Osteocyte (in vitro differentiated cells): ENCODE measurements around the gene EXOC6B. TPM values are rescaled to one million over a fixed set of nuclear protein-coding genes. Genes with fewer than 3 reads are reported as not detected.
"Not testable (repeated sequence)": the region's sequence is repeated elsewhere in the genome, so short reads cannot be mapped to it uniquely, and the experiment has no call there.

ENCODE experiments used
- DNase-seq: peaks from one replicate; pipeline ENCODE4 v3.0.0; 2021; ENCODE audit warnings: mixed read lengths; ENCODE audit not compliant: unreplicated experiment; ENCODE audit errors: extremely low spot score
- H3K27ac Mint-ChIP-seq: one replicate; pipeline ENCODE4 v1.8.0; 2021; ENCODE audit warnings: mild to moderate bottlenecking, mixed read lengths; ENCODE audit not compliant: unreplicated experiment
- H3K27me3 Mint-ChIP-seq: one replicate; pipeline ENCODE4 v1.8.0; 2021; ENCODE audit warnings: mixed read lengths; ENCODE audit not compliant: unreplicated experiment
- H3K36me3 Mint-ChIP-seq: one replicate; pipeline ENCODE4 v1.8.0; 2021; ENCODE audit warnings: mixed read lengths; ENCODE audit not compliant: unreplicated experiment
- H3K4me1 Mint-ChIP-seq: one replicate; pipeline ENCODE4 v1.8.0; 2021; ENCODE audit warnings: mixed read lengths; ENCODE audit not compliant: unreplicated experiment
- H3K4me3 Mint-ChIP-seq: one replicate; pipeline ENCODE4 v1.8.0; 2021; ENCODE audit warnings: mild to moderate bottlenecking, moderate library complexity, mixed read lengths; ENCODE audit not compliant: unreplicated experiment
- H3K9me3 Mint-ChIP-seq: one replicate; pipeline ENCODE4 v1.8.0; 2021; ENCODE audit warnings: mixed read lengths; ENCODE audit not compliant: unreplicated experiment
- total RNA-seq: library from RNA; stranded (reverse); gene quantifications from 2 replicates; pipeline ENCODE4 v1.2.1, GENCODE V29; 2021
- TF ChIP-seq, protein P1 (sequence below): fragments of 200-600 bp; sonication (generic); IDR thresholded peaks from 2 replicates; pipeline ENCODE4 v1.5.0; 2021; ENCODE audit warnings: antibody characterized with exemption, mild to moderate bottlenecking, moderate library complexity

EXOC6B gene
- total RNA-seq, 1 donor from 2014 or later = 33.8 TPM

DNA sequence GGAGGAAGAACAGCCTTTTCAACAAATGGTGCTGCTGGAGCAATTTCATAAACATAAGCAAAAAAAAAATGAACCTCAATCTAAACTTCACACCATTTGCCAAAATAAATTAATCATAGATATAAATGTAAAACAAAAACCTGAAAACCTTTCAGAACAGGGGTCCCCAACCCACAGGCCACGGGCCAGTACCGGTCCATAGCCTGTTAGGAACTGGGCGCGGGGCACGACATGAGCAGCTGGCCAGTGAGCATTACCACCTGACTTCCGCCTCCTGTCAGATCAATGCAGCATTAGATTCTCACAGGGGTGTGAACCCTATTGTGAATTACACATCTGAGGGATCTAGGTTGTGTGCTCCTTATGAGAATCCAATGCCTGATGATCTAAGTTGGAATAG, 176.0 kb downstream of the EXOC6B start:
- H3K4me1 Mint-ChIP-seq = peaks cover 8% of the 10 kb centered on the region
- H3K4me3 Mint-ChIP-seq = no peak overlapping the region
- H3K27me3 Mint-ChIP-seq = no peaks in the 10 kb centered on the region
- H3K9me3 Mint-ChIP-seq = peaks cover 15% of the 10 kb centered on the region
- TF ChIP-seq, protein P1, sequence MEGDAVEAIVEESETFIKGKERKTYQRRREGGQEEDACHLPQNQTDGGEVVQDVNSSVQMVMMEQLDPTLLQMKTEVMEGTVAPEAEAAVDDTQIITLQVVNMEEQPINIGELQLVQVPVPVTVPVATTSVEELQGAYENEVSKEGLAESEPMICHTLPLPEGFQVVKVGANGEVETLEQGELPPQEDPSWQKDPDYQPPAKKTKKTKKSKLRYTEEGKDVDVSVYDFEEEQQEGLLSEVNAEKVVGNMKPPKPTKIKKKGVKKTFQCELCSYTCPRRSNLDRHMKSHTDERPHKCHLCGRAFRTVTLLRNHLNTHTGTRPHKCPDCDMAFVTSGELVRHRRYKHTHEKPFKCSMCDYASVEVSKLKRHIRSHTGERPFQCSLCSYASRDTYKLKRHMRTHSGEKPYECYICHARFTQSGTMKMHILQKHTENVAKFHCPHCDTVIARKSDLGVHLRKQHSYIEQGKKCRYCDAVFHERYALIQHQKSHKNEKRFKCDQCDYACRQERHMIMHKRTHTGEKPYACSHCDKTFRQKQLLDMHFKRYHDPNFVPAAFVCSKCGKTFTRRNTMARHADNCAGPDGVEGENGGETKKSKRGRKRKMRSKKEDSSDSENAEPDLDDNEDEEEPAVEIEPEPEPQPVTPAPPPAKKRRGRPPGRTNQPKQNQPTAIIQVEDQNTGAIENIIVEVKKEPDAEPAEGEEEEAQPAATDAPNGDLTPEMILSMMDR = no peak
- H3K36me3 Mint-ChIP-seq = peaks cover 6% of the 10 kb centered on the region
- H3K27ac Mint-ChIP-seq = no peak overlapping the region
- DNase-seq = no peak

DNA sequence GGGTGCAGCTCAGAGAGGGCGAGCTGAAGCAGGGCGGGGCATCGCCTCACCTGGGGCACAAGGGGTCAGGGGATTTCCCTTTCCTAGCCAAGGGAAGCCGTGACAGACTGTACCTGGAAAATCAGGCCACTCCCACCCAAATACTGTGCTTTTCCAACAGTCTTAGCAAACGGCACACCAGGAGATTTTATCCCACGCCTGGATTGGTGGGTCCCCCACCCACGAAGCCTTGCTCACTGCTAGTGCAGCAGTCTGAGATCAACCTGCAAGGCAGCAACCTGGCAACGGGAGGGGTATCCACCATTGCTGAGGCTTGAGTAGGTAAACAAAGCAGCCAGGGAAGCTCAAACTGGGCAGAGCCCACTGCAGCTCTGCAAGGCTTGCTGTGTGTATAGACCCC, 184.6 kb downstream of the EXOC6B start:
- Mint-ChIP-seq H3K36me3 (peaks cover 14% of the 10 kb centered on the region), H3K9me3 (peaks cover 21% of the 10 kb centered on the region)
- DNase-seq, H3K27ac Mint-ChIP-seq, H3K4me3 Mint-ChIP-seq, H3K27me3 Mint-ChIP-seq, H3K4me1 Mint-ChIP-seq: not testable (repeated sequence)

DNA sequence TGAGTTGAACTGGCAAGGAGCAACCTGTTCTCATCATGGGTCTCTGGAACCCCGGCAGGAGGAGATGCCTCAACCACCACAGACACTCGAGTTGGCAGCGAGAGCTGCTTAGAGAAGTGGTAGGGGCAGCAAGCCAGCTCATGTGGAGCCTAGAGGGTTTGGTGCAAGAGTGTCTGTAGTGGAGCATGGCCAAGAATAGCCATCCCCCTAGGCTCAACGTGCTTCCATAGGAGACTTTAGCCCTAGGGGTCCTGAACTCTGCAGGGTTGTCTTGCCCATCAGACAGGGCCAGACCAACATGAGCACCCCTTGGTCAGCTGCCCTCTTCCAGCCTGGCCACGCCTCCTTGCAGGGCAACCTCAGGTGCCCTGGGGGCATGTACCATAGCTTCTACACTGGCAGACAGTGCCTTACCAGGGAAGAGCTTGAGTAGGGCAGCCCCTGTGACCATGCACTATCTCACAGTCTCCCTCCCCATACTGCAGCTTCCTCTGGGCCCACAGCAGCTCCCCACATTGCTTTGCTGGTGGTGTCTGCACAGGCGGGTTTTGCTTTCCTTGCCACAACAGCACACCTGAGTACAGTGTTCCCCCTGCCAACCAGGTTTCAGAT, 187.1 kb downstream of the EXOC6B start:
- H3K4me3 Mint-ChIP-seq = no peak overlapping the region

DNA sequence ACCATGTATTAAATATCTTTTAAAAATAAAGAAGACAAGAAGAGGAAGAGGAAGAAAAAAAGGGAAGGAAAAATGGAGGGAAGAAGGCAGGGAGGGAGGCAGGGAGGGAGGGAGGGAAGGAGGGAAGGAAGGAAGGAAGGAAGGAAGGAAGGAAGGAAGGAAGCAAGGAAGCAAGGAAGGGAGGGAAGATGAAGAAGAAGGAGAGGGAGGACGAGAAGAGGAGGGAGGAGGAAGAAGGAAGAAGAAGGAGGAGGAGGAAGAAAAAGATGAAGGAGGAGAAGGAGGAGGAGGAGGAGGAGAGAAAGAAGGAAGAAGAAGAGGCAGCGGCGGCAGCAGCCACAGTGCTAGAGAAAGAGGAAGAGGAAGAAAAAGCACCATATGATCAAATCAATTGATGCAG, 189.6 kb downstream of the EXOC6B start:
- Mint-ChIP-seq H3K4me1 (no peaks in the 10 kb centered on the region), H3K4me3 (no peak overlapping the region), H3K27ac (no peak overlapping the region)

More for the DNA sequence above, 187.1 kb downstream of the EXOC6B start:
- Mint-ChIP-seq H3K4me1 (no peaks in the 10 kb centered on the region), H3K36me3 (peaks cover under 1% of the 10 kb centered on the region), H3K27ac (no peak overlapping the region), H3K27me3 (peaks cover 2% of the 10 kb centered on the region), H3K9me3 (no peaks in the 10 kb centered on the region)
- TF ChIP-seq, protein P1 = no peak
- no peak for DNase-seq

DNA sequence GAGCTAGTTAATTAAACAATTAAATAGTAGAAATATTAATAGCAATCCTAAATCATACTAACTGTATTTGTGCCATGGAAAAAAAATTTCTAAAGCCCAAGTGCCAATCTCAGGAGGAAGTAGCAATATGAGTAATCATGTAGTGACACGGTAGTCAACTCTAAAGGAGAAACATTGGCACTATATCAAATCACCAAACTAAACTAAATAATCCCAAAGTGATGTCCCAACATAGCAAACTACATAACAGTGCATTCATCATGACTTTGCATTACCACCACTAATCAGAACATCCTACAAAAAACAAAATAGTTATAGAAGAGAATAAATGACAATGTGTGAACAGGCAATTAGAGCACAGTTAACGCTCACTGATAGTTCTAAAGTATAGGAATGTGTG, 195.1 kb downstream of the EXOC6B start:
- H3K27ac Mint-ChIP-seq = no peak overlapping the region
- no peak for DNase-seq
- no peaks in the 10 kb centered on the region for H3K9me3 Mint-ChIP-seq
- H3K4me1 Mint-ChIP-seq = peaks cover 13% of the 10 kb centered on the region
- H3K36me3 Mint-ChIP-seq = no peaks in the 10 kb centered on the region
- no peak overlapping the region for H3K4me3 Mint-ChIP-seq
- TF ChIP-seq, protein P1 = no peak
- peaks cover 2% of the 10 kb centered on the region for H3K27me3 Mint-ChIP-seq

More for the DNA sequence above, 189.6 kb downstream of the EXOC6B start:
- DNase-seq = no peak
- no peaks in the 10 kb centered on the region for H3K9me3 Mint-ChIP-seq
- TF ChIP-seq, protein P1 = no peak
- H3K27me3 Mint-ChIP-seq = peaks cover 2% of the 10 kb centered on the region
- H3K36me3 Mint-ChIP-seq = no peaks in the 10 kb centered on the region

DNA sequence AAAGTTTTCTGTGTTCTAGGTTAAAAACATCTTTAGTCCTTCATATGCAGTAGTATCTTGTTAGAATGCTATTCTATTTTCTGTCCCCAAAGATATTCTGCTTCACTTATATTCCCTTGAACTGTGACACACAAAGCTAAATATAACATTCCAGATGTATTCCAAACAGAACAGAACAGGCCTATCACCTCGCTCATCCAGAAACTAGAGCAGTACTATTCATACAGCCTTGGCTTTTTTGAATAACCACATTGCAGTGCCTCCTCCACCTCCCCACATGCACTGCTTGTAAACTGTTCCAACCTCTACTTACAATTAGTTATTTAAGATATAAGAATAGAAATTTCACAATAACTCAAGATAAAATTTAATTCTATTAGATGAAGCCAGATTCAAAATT, 196.8 kb downstream of the EXOC6B start:
- H3K9me3 Mint-ChIP-seq = no peaks in the 10 kb centered on the region
- no peaks in the 10 kb centered on the region for H3K36me3 Mint-ChIP-seq
- TF ChIP-seq, protein P1 = no peak
- H3K4me3 Mint-ChIP-seq = no peak overlapping the region
- no peaks in the 10 kb centered on the region for H3K27me3 Mint-ChIP-seq
- DNase-seq = no peak
- H3K27ac Mint-ChIP-seq = no peak overlapping the region
- peaks cover 16% of the 10 kb centered on the region for H3K4me1 Mint-ChIP-seq
